Astrocyte (in vitro differentiated cells and primary cell): ENCODE measurements around the gene CYREN.

Source experiments
- CTCF ChIP-seq: IDR thresholded peaks from 2 replicates; pipeline ENCODE4 v1.5.1; 2011; ENCODE audit warnings: low read depth, mild to moderate bottlenecking, inconsistent platforms, low read length, moderate library complexity; ENCODE audit not compliant: insufficient read depth
- EZH2 ChIP-seq: IDR thresholded peaks from 2 replicates; pipeline ENCODE4 v1.6.1; 2012; ENCODE audit warnings: mild to moderate bottlenecking, low read length, inconsistent platforms; ENCODE audit not compliant: insufficient read depth

- TF ChIP-seq CTCF, result no peak
- TF ChIP-seq EZH2, result no peak
Measured at GRCh38 chr7:135158874-135159273, 11.6 kb downstream of the CYREN start.
